B cell (primary cell): ENCODE measurements around the gene GPC3. TPM values are rescaled to one million over a fixed set of nuclear protein-coding genes. Genes with fewer than 3 reads are reported as not detected.

Source experiments
- ATAC-seq: fragments of 200-7000 bp; cut with Tn5 transposase; one replicate; pipeline ENCODE4 v1.10.0; 2021; ENCODE audit warnings: low read depth, mild to moderate bottlenecking, moderate number of reproducible peaks, moderate library complexity
- CTCF ChIA-PET: fragments of 350-600 bp; sonication (Branson Sonifier 250); formaldehyde crosslinking; loops from one replicate; lab custom pipeline; 2021; ENCODE audit warnings: antibody characterized with exemption, inconsistent platforms; lab: Charles Lee
- POLR2A ChIA-PET: fragments of 350-600 bp; sonication (Branson Sonifier 250); formaldehyde crosslinking; loops from one replicate; lab custom pipeline; 2021; ENCODE audit warnings: antibody characterized with exemption; lab: Charles Lee
- DNase-seq: peaks from one replicate; pipeline ENCODE4 v3.0.0; 2013
- H2AFZ ChIP-seq: 2 replicates; pipeline ENCODE4 v1.6.1; 2012; ENCODE audit warnings: mild to moderate bottlenecking, low read depth, low read length; ENCODE audit not compliant: insufficient read depth, poor library complexity, severe bottlenecking
- H3K27ac ChIP-seq, 2 donors: 1 replicate in 1 of 2; 2 replicates in 1 of 2; pipeline ENCODE4 v1.5.1; 2012 to 2013; ENCODE audit warnings: low read length in 2 of 2, mild to moderate bottlenecking in 2 of 2, moderate library complexity in 1 of 2
- H3K27me3 ChIP-seq, 4 experiments: fragments of 200-600 bp in 1 of 4; sonication (generic) in 1 of 4; replicated peaks in 1 of 4; 1 replicate in 2 of 4; 2 replicates in 2 of 4; pipeline versions ENCODE4 v1.6.1 to v1.7.0; 2013 to 2016; ENCODE audit warnings: low read length in 3 of 4, mild to moderate bottlenecking in 2 of 4, mixed read lengths in 1 of 4, moderate library complexity in 1 of 4; ENCODE audit not compliant: insufficient read depth in 4 of 4, control insufficient read depth in 3 of 4; ENCODE audit errors: control extremely low read depth in 1 of 4
- H3K36me3 ChIP-seq, 2 experiments: replicated peaks in 1 of 2; 1 replicate in 1 of 2; 2 replicates in 1 of 2; pipeline versions ENCODE4 v1.6.1 to v1.7.1; 2013; ENCODE audit warnings: low read length in 1 of 2; ENCODE audit not compliant: insufficient read depth in 2 of 2, control insufficient read depth in 1 of 2; ENCODE audit errors: control extremely low read depth in 1 of 2, extremely low read depth in 1 of 2
- H3K4me1 ChIP-seq, 2 donors: fragments of 200-600 bp in 1 of 2; sonication (generic) in 1 of 2; 1 replicate in 1 of 2; 2 replicates in 1 of 2; pipeline versions ENCODE4 v1.5.1 to v1.6.1; 2013 to 2017; ENCODE audit warnings: low read length in 2 of 2; ENCODE audit not compliant: control insufficient read depth in 2 of 2, insufficient read depth in 2 of 2
- H3K4me2 ChIP-seq: replicated peaks from 2 replicates; pipeline ENCODE3; 2012; ENCODE audit warnings: mild to moderate bottlenecking, low read depth, low read length; ENCODE audit not compliant: poor library complexity, severe bottlenecking
- H3K4me3 ChIP-seq, 5 experiments: fragments of 200-600 bp in 1 of 5; sonication (generic) in 1 of 5; 1 replicate in 3 of 5; 2 replicates in 2 of 5; pipeline versions ENCODE4 v1.5.1 to v1.7.0; 2011 to 2016; ENCODE audit warnings: low read length in 4 of 5, mild to moderate bottlenecking in 4 of 5, low read depth in 2 of 5, control low read depth in 1 of 5, moderate library complexity in 1 of 5; ENCODE audit not compliant: insufficient read depth in 1 of 5; ENCODE audit errors: control extremely low read depth in 1 of 5, extremely low read depth in 1 of 5
- H3K79me2 ChIP-seq: fragments of 200-600 bp; sonication (generic); one replicate; pipeline ENCODE4 v1.6.0; 2016; ENCODE audit warnings: low read length; ENCODE audit not compliant: control insufficient read depth, insufficient read depth
- H3K9ac ChIP-seq: fragments of 200-600 bp; sonication (generic); 2 replicates; pipeline ENCODE4 v1.6.1; 2017; ENCODE audit warnings: mild to moderate bottlenecking, low read length, moderate library complexity
- H3K9me3 ChIP-seq, 3 donors: one replicate each; pipeline versions ENCODE4 v1.6.1 to v1.7.1; 2013; ENCODE audit warnings: low read length in 2 of 3; ENCODE audit not compliant: control insufficient read depth in 2 of 3, insufficient read depth in 1 of 3; ENCODE audit errors: control extremely low read depth in 1 of 3
- H4K20me1 ChIP-seq: 2 replicates; pipeline ENCODE4 v1.6.0; 2012; ENCODE audit warnings: mild to moderate bottlenecking, low read length; ENCODE audit not compliant: insufficient read depth, control insufficient read depth, poor library complexity, severe bottlenecking
- H3K27ac Mint-ChIP-seq: one replicate; pipeline ENCODE4 v1.8.0; 2021; ENCODE audit warnings: mixed read lengths
- H3K27me3 Mint-ChIP-seq: one replicate; pipeline ENCODE4 v1.8.0; 2021; ENCODE audit warnings: mixed read lengths
- H3K4me1 Mint-ChIP-seq: one replicate; pipeline ENCODE4 v1.8.0; 2021; ENCODE audit warnings: mixed read lengths
- H3K4me3 Mint-ChIP-seq: one replicate; pipeline ENCODE4 v1.8.0; 2021; ENCODE audit warnings: mixed read lengths
- H3K9me3 Mint-ChIP-seq: one replicate; pipeline ENCODE4 v1.8.0; 2022; ENCODE audit warnings: mixed read lengths; ENCODE audit not compliant: insufficient read depth
- CTCF ChIP-seq: fragments of 200-600 bp; IDR thresholded peaks from one replicate; pipeline ENCODE4 v1.8.0; 2022; ENCODE audit warnings: antibody characterized with exemption, mild to moderate bottlenecking
- EZH2 ChIP-seq: IDR thresholded peaks from 2 replicates; pipeline ENCODE4 v1.6.1; 2012; ENCODE audit warnings: borderline replicate concordance, low read depth, mild to moderate bottlenecking, moderate library complexity, low read length; ENCODE audit not compliant: insufficient read depth, poor library complexity, severe bottlenecking
- WGBS: methylation state at CpG from one replicate; pipeline ENCODE4 v1.1.5; 2013; ENCODE audit warnings: missing lambda C conversion rate; ENCODE audit not compliant: insufficient coverage; 5-methylcytosine and 5-hydroxymethylcytosine counted together
- intact Hi-C: fragments of 100-400 bp; cut with micrococcal nuclease; formaldehyde crosslinking; loops from one replicate; pipeline ENCODE4 v1.10.0; 2022
- polyA plus RNA-seq: library from polyadenylated mRNA; depleted of rRNA; stranded (reverse); fragments of >200 nt; gene quantifications from 2 replicates; pipeline ENCODE4 v1.2.3, GENCODE V29; 2012
- total RNA-seq, 2 donors: library from RNA; stranded (reverse); fragments of 120-200 nt in 1 of 2; gene quantifications; 1 replicate in 1 of 2; 2 replicates in 1 of 2; pipeline versions ENCODE4 v1.2.3 to v1.2.4, GENCODE V29; 2013 to 2022

GPC3 gene
- total and polyA plus RNA-seq, 2 donors (not counting 1 experiment from before 2014, with no cell fraction given), result not detected

- Histone ChIP-seq H3K9me3 (no peaks in the 10 kb centered on the region), H3K4me2 (no peak overlapping the region), H2AFZ (no peak overlapping the region), H4K20me1 (no peaks in the 10 kb centered on the region), H3K4me3 (no peak overlapping the region), H3K27ac (no peak overlapping the region), H3K27me3 (no peaks in the 10 kb centered on the region), H3K79me2 (no peaks in the 10 kb centered on the region), H3K9ac (no peak overlapping the region), H3K36me3 (no peaks in the 10 kb centered on the region), H3K4me1 (no peaks in the 10 kb centered on the region)
- intact Hi-C loops, result no loop called here
- ChIA-PET CTCF (no interaction called here), POLR2A (no interaction called here)
- Mint-ChIP-seq H3K4me3 (no peak overlapping the region), H3K27ac (no peak overlapping the region), H3K27me3 (peaks cover 3% of the 10 kb centered on the region), H3K4me1 (no peaks in the 10 kb centered on the region), H3K9me3 (no peaks in the 10 kb centered on the region)
- TF ChIP-seq EZH2, result no peak
- no CpG with 5 or more reads among the region's 1 CpG for WGBS
- DNase-seq (no peak), ATAC-seq (no peak)
These were observed 269.7 kb downstream of the GPC3 start for GRCh38 chrX:133715715-133716114.

- Mint-ChIP-seq H3K27ac (no peak overlapping the region), H3K4me1 (no peaks in the 10 kb centered on the region), H3K4me3 (no peak overlapping the region), H3K9me3 (no peaks in the 10 kb centered on the region), H3K27me3 (no peaks in the 10 kb centered on the region)
- no peak overlapping the region for H3K9ac ChIP-seq
- no peaks in the 10 kb centered on the region for H3K27me3 ChIP-seq
- no peaks in the 10 kb centered on the region for H3K4me1 ChIP-seq
- H3K36me3 ChIP-seq, result no peaks in the 10 kb centered on the region
- TF ChIP-seq EZH2 (no peak), CTCF (no peak)
- H3K4me2 ChIP-seq, result no peak overlapping the region
- no peaks in the 10 kb centered on the region for H3K9me3 ChIP-seq
- DNase-seq (no peak), ATAC-seq (no peak)
- ChIA-PET POLR2A (no interaction called here), CTCF (no interaction called here)
- WGBS, result no CpG with 5 or more reads among the region's 1 CpG
- H4K20me1 ChIP-seq, result no peaks in the 10 kb centered on the region
- H3K27ac ChIP-seq, result no peak overlapping the region
- no peaks in the 10 kb centered on the region for H3K79me2 ChIP-seq
- H3K4me3 ChIP-seq, result no peak overlapping the region
- intact Hi-C loops, result no loop called here
- no peak overlapping the region for H2AFZ ChIP-seq
These were observed 275.9 kb downstream of the GPC3 start for GRCh38 chrX:133709501-133709900.
